DOHH2 (cell line): ENCODE results near the gene ADAMTS18.

Source experiments
- H3F3A ChIP-seq: fragments of 200-600 bp; sonication (generic), shearing (Covaris generic); 2 replicates; pipeline ENCODE4 v1.6.0; 2016; ENCODE audit warnings: antibody characterized with exemption, mild to moderate bottlenecking; ENCODE audit not compliant: control insufficient read depth, insufficient read depth
- H3K27ac ChIP-seq: fragments of 200-600 bp; sonication (generic); 2 replicates; pipeline ENCODE4 v1.5.1; 2014; ENCODE audit warnings: low read depth, mild to moderate bottlenecking, low read length, moderate library complexity
- H3K27me3 ChIP-seq: fragments of 200-600 bp; sonication (generic); 2 replicates; pipeline ENCODE4 v1.6.1; 2014; ENCODE audit warnings: mild to moderate bottlenecking, low read length, mixed read lengths; ENCODE audit not compliant: control insufficient read depth
- H3K36me3 ChIP-seq: fragments of 200-600 bp; sonication (generic); 2 replicates; pipeline ENCODE4 v1.6.1; 2014; ENCODE audit warnings: mild to moderate bottlenecking, low read length, moderate library complexity, mixed read lengths; ENCODE audit not compliant: control insufficient read depth
- H3K4me1 ChIP-seq: fragments of 200-600 bp; sonication (generic); 2 replicates; pipeline ENCODE4 v1.6.1; 2014; ENCODE audit warnings: mild to moderate bottlenecking, low read length, mixed read lengths; ENCODE audit not compliant: control insufficient read depth
- H3K4me2 ChIP-seq: fragments of 200-600 bp; sonication (generic); 2 replicates; pipeline ENCODE4 v1.6.0; 2014; ENCODE audit warnings: mild to moderate bottlenecking, low read length, moderate library complexity
- H3K4me3 ChIP-seq: fragments of 200-600 bp; sonication (generic); 2 replicates; pipeline ENCODE4 v1.5.1; 2014; ENCODE audit warnings: mild to moderate bottlenecking, low read length, mixed read lengths
- H3K79me2 ChIP-seq: fragments of 200-600 bp; sonication (generic); 2 replicates; pipeline ENCODE4 v1.6.1; 2014; ENCODE audit warnings: mild to moderate bottlenecking, low read length, mixed read lengths; ENCODE audit not compliant: control insufficient read depth
- H3K9me2 ChIP-seq: fragments of 200-600 bp; sonication (generic); replicated peaks from 2 replicates; pipeline ENCODE4 v1.6.1; 2014; ENCODE audit warnings: mild to moderate bottlenecking, low read length, mixed read lengths; ENCODE audit not compliant: control insufficient read depth
- H3K9me3 ChIP-seq: fragments of 200-600 bp; sonication (generic); 2 replicates; pipeline ENCODE4 v1.6.1; 2014; ENCODE audit warnings: antibody characterized with exemption, low read length, mixed read lengths; ENCODE audit not compliant: control insufficient read depth, insufficient read depth
- H4K20me1 ChIP-seq: fragments of 200-600 bp; sonication (generic); 2 replicates; pipeline ENCODE4 v1.6.0; 2014; ENCODE audit warnings: low read depth, mild to moderate bottlenecking, antibody characterized with exemption, low read length, moderate library complexity; ENCODE audit not compliant: control insufficient read depth, insufficient read depth
- EZH2phosphoT487 ChIP-seq: fragments of 200-600 bp; sonication (generic); IDR thresholded peaks from 2 replicates; pipeline ENCODE4 v1.6.1; 2017; ENCODE audit warnings: borderline replicate concordance, mild to moderate bottlenecking, antibody characterized with exemption, low read length, moderate library complexity, mixed read lengths
- TF ChIP-seq, protein P1 (sequence below): fragments of 200-600 bp; sonication (generic); IDR thresholded peaks from one replicate; pipeline ENCODE4 v1.5.1; 2014; ENCODE audit warnings: antibody characterized with exemption, mild to moderate bottlenecking, low read depth, low read length; ENCODE audit not compliant: poor library complexity, severe bottlenecking

The ADAMTS18 gene

DNA sequence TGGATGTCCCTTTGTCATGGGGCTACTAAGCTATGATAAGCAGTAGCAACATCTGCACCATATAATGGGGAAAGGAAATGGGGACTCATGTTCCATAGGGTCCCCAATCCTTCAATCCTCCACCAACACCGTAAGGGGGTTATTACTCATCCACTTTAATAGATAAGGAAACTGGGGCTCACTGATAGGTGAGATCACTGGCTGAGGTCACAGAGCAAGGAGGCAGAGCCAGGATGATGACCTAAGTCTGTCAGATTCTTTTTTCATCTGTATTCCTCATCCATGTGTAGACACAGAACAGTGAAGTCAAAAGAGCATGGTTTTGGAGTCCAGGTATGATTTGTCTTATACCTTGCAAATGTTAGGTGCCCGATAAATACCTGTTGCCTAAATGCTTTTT, 10.5 kb upstream of the ADAMTS18 start:
- TF ChIP-seq EZH2phosphoT487 = no peak
- TF ChIP-seq, protein P1, sequence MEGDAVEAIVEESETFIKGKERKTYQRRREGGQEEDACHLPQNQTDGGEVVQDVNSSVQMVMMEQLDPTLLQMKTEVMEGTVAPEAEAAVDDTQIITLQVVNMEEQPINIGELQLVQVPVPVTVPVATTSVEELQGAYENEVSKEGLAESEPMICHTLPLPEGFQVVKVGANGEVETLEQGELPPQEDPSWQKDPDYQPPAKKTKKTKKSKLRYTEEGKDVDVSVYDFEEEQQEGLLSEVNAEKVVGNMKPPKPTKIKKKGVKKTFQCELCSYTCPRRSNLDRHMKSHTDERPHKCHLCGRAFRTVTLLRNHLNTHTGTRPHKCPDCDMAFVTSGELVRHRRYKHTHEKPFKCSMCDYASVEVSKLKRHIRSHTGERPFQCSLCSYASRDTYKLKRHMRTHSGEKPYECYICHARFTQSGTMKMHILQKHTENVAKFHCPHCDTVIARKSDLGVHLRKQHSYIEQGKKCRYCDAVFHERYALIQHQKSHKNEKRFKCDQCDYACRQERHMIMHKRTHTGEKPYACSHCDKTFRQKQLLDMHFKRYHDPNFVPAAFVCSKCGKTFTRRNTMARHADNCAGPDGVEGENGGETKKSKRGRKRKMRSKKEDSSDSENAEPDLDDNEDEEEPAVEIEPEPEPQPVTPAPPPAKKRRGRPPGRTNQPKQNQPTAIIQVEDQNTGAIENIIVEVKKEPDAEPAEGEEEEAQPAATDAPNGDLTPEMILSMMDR = no peak
- H3K79me2 ChIP-seq = no peaks in the 10 kb centered on the region

DNA sequence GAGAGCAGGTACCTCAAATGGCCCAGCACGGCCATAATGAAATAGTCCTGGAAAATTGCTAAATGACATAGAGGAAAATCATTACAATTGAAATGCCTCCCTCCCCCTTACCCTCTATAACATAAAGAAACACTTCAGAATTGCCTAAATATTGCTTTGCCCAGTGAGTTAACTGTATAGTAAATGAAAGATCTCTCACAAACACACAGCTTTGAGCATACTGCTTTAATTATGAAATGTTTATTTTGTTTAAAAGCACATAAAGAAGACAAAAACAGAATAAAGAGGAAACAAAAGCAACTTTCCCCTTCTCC, 9.3 kb upstream of the ADAMTS18 start:
- no peaks in the 10 kb centered on the region for H3K79me2 ChIP-seq
- no peak overlapping the region for H3K27ac ChIP-seq
- H3K4me2 ChIP-seq = no peak overlapping the region
- TF ChIP-seq, protein P1 = no peak
- no peak for TF ChIP-seq EZH2phosphoT487
- no peaks in the 10 kb centered on the region for H3K9me3 ChIP-seq
- peaks cover 3% of the 10 kb centered on the region; the same call in 1 of the 2 replicates for H3K27me3 ChIP-seq
- H3K4me1 ChIP-seq = no peaks in the 10 kb centered on the region
- H3K36me3 ChIP-seq = no peaks in the 10 kb centered on the region
- H3F3A ChIP-seq = no peaks in the 10 kb centered on the region
- H3K4me3 ChIP-seq = no peak overlapping the region
- no peaks in the 10 kb centered on the region for H4K20me1 ChIP-seq
- no peaks in the 10 kb centered on the region for H3K9me2 ChIP-seq

More for the DNA sequence above, 10.5 kb upstream of the ADAMTS18 start:
- no peak overlapping the region for H3K4me2 ChIP-seq
- no peaks in the 10 kb centered on the region for H3K36me3 ChIP-seq
- no peak overlapping the region for H3K27ac ChIP-seq
- H3K9me3 ChIP-seq = no peaks in the 10 kb centered on the region
- no peaks in the 10 kb centered on the region for H3K9me2 ChIP-seq
- no peaks in the 10 kb centered on the region for H3K4me1 ChIP-seq
- H3F3A ChIP-seq = no peaks in the 10 kb centered on the region
- no peaks in the 10 kb centered on the region for H4K20me1 ChIP-seq
- H3K4me3 ChIP-seq = no peak overlapping the region
- peaks cover 1% of the 10 kb centered on the region; the same call in 1 of the 2 replicates for H3K27me3 ChIP-seq

DNA sequence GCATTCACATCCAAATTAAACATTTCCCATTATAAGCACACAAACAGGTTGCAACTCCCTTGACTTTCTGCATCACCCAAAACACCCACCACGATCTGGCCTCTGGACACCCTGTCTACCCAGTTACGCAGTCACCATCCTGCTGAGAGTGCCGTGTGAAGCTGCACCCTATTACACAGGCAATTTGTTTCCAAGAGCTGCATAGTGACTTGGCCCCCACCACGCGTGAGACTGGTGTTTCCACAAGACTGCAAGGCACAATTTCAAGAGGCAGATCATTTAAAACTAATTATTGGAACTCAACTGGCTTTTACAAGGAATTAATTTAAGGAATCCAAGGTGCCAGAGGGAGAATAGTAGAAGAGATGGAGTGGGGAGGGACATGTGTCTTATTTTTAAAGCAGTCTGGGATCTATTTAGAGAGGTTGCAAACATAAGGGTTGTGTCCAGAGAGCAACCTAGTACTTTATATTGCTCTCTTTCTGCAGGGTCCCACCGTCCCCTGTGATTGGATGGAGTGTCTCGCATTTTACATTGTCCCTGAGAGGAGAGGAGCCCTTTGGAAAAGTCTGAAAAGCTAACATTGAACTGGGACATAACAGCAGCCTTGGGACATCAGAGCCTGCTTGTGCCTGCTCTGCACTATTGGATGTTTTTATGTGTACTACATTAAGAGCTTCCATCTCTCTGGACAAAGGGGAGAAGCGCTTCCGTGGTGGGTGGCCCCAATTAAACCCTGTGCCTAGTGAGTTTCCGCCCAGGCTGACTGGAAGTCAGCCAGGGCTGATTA, 8.7 kb upstream of the ADAMTS18 start:
- H3K4me2 ChIP-seq = no peak overlapping the region
- no peaks in the 10 kb centered on the region for H3F3A ChIP-seq
- H4K20me1 ChIP-seq = no peaks in the 10 kb centered on the region
- H3K27ac ChIP-seq = no peak overlapping the region
- no peak for TF ChIP-seq EZH2phosphoT487
- TF ChIP-seq, protein P1 = no peak
- H3K79me2 ChIP-seq = no peaks in the 10 kb centered on the region
- H3K9me3 ChIP-seq = no peaks in the 10 kb centered on the region
- H3K27me3 ChIP-seq = peaks cover 3% of the 10 kb centered on the region; the same call in 1 of the 2 replicates
- H3K9me2 ChIP-seq = no peaks in the 10 kb centered on the region
- H3K4me1 ChIP-seq = no peaks in the 10 kb centered on the region
- H3K4me3 ChIP-seq = no peak overlapping the region
- no peaks in the 10 kb centered on the region for H3K36me3 ChIP-seq
